ENCODE measurements around the gene NEBL. TPM values are rescaled to one million over a fixed set of nuclear protein-coding genes. Genes with fewer than 3 reads are reported as not detected.

NEBL gene
- total and polyA plus RNA-seq, 2 experiments from 2014 or later: 2.3 to 11.4 TPM

GRCh38 chr10:20936396-20936795 is 39.3 kb upstream of the NEBL start (continued):
- TF ChIP-seq NANOG (IDR thresholded peaks at IDR 0.05; ENCODE audit: borderline replicate concordance) (no peak), ZNF114 (CRISPR knock-in tag; IDR thresholded peaks at IDR 0.05) (no peak), JUNB (IDR thresholded peaks at IDR 0.05; ENCODE audit: unreplicated experiment) (no peak)

DNA sequence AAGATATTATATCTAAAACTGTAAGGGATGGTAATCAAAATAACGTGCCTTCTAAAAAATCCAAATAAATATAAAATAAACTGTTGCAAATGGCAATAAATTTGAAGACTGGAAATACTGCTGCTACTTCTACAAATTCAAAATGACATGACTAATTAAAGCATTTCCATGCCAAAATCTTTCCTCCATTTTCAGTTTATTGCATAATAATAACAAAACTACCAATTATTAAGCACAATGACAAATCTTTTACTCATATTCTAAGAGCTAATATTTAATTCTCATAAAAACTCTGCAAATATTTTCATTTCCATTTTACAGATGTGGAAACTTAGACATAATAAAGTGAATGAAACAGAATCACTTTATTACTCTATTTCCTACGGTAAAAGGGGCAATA is 38.8 kb upstream of the NEBL start:
- H3K4me3 Mint-ChIP-seq: no peak overlapping the region
- Histone ChIP-seq H4K20me1 (replicated peaks; ENCODE audit: insufficient read depth) (no peaks in the 10 kb centered on the region), H2AFZ (no peak overlapping the region), H3K79me2 (replicated peaks; ENCODE audit: insufficient read depth) (no peaks in the 10 kb centered on the region), H3K4me1 (ENCODE audit: insufficient read depth) (no peaks in the 10 kb centered on the region), H3K27ac (ENCODE audit: low read depth) (no peak overlapping the region), H3F3A (replicated peaks; ENCODE audit: low read depth) (no peaks in the 10 kb centered on the region), H3K36me3 (ENCODE audit: insufficient read depth) (no peaks in the 10 kb centered on the region), H3K4me3 (no peak overlapping the region), H3K9me2 (ENCODE audit: insufficient read depth) (no peaks in the 10 kb centered on the region; the same call in 1 of the 2 replicates), H3K27me3 (ENCODE audit: insufficient read depth) (no peaks in the 10 kb centered on the region), H3K4me2 (no peak overlapping the region)
- peaks cover 5% of the 10 kb centered on the region for H3K27me3 Mint-ChIP-seq (ENCODE audit: insufficient read depth, low read depth, poor library complexity)
- no peak for DNase-seq (ENCODE audit: low spot score)
- H3K9me3 Mint-ChIP-seq: peaks cover 32% of the 10 kb centered on the region
- peaks cover 22% of the 10 kb centered on the region for H3K36me3 Mint-ChIP-seq (ENCODE audit: low read depth)
- no peak overlapping the region for H3K27ac Mint-ChIP-seq
- H3K4me1 Mint-ChIP-seq: no peaks in the 10 kb centered on the region
- no peak for ATAC-seq
- TF ChIP-seq ZNF114 (CRISPR knock-in tag; IDR thresholded peaks at IDR 0.05) (no peak), JUNB (IDR thresholded peaks at IDR 0.05; ENCODE audit: unreplicated experiment) (no peak), CREB1 (CRISPR knock-in tag; IDR thresholded peaks at IDR 0.05; ENCODE audit: low read depth) (no peak), EZH2 (IDR thresholded peaks at IDR 0.05; ENCODE audit: low read depth, unreplicated experiment) (no peak), STAT1 (IDR thresholded peaks at IDR 0.05; ENCODE audit: unreplicated experiment) (no peak), POLR2AphosphoS5 (IDR thresholded peaks at IDR 0.05; ENCODE audit: low read depth) (no peak), EZH2phosphoT487 (IDR thresholded peaks at IDR 0.05; ENCODE audit: unreplicated experiment) (no peak), ZNF331 (CRISPR knock-in tag; IDR thresholded peaks at IDR 0.05; ENCODE audit: low read depth) (no peak), CTCF (conservative IDR thresholded peaks at IDR 0.05; ENCODE audit: low read depth in 2 of 2) (no peak), NANOG (IDR thresholded peaks at IDR 0.05; ENCODE audit: borderline replicate concordance) (no peak)
- TF ChIP-seq, protein P1, sequence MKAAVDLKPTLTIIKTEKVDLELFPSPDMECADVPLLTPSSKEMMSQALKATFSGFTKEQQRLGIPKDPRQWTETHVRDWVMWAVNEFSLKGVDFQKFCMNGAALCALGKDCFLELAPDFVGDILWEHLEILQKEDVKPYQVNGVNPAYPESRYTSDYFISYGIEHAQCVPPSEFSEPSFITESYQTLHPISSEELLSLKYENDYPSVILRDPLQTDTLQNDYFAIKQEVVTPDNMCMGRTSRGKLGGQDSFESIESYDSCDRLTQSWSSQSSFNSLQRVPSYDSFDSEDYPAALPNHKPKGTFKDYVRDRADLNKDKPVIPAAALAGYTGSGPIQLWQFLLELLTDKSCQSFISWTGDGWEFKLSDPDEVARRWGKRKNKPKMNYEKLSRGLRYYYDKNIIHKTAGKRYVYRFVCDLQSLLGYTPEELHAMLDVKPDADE (IDR thresholded peaks at IDR 0.05): no peak
- TF ChIP-seq, protein P2, sequence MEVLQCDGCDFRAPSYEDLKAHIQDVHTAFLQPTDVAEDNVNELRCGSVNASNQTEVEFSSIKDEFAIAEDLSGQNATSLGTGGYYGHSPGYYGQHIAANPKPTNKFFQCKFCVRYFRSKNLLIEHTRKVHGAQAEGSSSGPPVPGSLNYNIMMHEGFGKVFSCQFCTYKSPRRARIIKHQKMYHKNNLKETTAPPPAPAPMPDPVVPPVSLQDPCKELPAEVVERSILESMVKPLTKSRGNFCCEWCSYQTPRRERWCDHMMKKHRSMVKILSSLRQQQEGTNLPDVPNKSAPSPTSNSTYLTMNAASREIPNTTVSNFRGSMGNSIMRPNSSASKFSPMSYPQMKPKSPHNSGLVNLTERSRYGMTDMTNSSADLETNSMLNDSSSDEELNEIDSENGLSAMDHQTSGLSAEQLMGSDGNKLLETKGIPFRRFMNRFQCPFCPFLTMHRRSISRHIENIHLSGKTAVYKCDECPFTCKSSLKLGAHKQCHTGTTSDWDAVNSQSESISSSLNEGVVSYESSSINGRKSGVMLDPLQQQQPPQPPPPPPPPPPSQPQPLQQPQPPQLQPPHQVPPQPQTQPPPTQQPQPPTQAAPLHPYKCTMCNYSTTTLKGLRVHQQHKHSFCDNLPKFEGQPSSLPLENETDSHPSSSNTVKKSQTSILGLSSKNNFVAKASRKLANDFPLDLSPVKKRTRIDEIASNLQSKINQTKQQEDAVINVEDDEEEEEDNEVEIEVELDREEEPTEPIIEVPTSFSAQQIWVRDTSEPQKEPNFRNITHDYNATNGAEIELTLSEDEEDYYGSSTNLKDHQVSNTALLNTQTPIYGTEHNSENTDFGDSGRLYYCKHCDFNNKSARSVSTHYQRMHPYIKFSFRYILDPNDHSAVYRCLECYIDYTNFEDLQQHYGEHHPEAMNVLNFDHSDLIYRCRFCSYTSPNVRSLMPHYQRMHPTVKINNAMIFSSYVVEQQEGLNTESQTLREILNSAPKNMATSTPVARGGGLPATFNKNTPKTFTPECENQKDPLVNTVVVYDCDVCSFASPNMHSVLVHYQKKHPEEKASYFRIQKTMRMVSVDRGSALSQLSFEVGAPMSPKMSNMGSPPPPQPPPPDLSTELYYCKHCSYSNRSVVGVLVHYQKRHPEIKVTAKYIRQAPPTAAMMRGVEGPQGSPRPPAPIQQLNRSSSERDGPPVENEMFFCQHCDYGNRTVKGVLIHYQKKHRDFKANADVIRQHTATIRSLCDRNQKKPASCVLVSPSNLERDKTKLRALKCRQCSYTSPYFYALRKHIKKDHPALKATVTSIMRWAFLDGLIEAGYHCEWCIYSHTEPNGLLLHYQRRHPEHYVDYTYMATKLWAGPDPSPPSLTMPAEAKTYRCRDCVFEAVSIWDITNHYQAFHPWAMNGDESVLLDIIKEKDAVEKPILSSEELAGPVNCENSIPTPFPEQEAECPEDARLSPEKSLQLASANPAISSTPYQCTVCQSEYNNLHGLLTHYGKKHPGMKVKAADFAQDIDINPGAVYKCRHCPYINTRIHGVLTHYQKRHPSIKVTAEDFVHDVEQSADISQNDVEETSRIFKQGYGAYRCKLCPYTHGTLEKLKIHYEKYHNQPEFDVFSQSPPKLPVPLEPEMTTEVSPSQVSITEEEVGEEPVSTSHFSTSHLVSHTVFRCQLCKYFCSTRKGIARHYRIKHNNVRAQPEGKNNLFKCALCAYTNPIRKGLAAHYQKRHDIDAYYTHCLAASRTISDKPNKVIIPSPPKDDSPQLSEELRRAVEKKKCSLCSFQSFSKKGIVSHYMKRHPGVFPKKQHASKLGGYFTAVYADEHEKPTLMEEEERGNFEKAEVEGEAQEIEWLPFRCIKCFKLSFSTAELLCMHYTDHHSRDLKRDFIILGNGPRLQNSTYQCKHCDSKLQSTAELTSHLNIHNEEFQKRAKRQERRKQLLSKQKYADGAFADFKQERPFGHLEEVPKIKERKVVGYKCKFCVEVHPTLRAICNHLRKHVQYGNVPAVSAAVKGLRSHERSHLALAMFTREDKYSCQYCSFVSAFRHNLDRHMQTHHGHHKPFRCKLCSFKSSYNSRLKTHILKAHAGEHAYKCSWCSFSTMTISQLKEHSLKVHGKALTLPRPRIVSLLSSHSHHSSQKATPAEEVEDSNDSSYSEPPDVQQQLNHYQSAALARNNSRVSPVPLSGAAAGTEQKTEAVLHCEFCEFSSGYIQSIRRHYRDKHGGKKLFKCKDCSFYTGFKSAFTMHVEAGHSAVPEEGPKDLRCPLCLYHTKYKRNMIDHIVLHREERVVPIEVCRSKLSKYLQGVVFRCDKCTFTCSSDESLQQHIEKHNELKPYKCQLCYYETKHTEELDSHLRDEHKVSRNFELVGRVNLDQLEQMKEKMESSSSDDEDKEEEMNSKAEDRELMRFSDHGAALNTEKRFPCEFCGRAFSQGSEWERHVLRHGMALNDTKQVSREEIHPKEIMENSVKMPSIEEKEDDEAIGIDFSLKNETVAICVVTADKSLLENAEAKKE (CRISPR knock-in tag; IDR thresholded peaks at IDR 0.05): no peak
- TF ChIP-seq, protein P3, sequence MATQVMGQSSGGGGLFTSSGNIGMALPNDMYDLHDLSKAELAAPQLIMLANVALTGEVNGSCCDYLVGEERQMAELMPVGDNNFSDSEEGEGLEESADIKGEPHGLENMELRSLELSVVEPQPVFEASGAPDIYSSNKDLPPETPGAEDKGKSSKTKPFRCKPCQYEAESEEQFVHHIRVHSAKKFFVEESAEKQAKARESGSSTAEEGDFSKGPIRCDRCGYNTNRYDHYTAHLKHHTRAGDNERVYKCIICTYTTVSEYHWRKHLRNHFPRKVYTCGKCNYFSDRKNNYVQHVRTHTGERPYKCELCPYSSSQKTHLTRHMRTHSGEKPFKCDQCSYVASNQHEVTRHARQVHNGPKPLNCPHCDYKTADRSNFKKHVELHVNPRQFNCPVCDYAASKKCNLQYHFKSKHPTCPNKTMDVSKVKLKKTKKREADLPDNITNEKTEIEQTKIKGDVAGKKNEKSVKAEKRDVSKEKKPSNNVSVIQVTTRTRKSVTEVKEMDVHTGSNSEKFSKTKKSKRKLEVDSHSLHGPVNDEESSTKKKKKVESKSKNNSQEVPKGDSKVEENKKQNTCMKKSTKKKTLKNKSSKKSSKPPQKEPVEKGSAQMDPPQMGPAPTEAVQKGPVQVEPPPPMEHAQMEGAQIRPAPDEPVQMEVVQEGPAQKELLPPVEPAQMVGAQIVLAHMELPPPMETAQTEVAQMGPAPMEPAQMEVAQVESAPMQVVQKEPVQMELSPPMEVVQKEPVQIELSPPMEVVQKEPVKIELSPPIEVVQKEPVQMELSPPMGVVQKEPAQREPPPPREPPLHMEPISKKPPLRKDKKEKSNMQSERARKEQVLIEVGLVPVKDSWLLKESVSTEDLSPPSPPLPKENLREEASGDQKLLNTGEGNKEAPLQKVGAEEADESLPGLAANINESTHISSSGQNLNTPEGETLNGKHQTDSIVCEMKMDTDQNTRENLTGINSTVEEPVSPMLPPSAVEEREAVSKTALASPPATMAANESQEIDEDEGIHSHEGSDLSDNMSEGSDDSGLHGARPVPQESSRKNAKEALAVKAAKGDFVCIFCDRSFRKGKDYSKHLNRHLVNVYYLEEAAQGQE (IDR thresholded peaks at IDR 0.05; ENCODE audit: unreplicated experiment): no peak

Data from GM23338 (cell line).